CD4-positive, alpha-beta T cell (primary cell): ENCODE measurements around the gene TWSG1. TPM values are rescaled to one million over a fixed set of nuclear protein-coding genes. Genes with fewer than 3 reads are reported as not detected.

Experiments
- ATAC-seq: fragments of 200-7000 bp; cut with Tn5 transposase; one replicate; pipeline ENCODE4 v1.10.0; 2022; ENCODE audit warnings: mild to moderate bottlenecking; ENCODE audit not compliant: poor library complexity
- CTCF ChIA-PET: fragments of 350-600 bp; sonication (Branson Sonifier 250); formaldehyde crosslinking; loops from one replicate; lab custom pipeline; 2021; ENCODE audit warnings: antibody characterized with exemption, inconsistent platforms; lab: Charles Lee
- POLR2A ChIA-PET: fragments of 350-600 bp; sonication (Branson Sonifier 250); formaldehyde crosslinking; loops from one replicate; lab custom pipeline; 2021; ENCODE audit warnings: antibody characterized with exemption, inconsistent platforms; lab: Charles Lee
- DNase-seq, 14 experiments: peaks; one replicate each; pipeline ENCODE4 v3.0.0-alpha.2; 2013 to 2020; ENCODE audit warnings: mixed read lengths in 2 of 14
- H3K27ac ChIP-seq, 2 donors: one replicate each; pipeline versions ENCODE4 v1.5.1 to v1.7.0; 2013; ENCODE audit warnings: low read length in 2 of 2, low read depth in 1 of 2, mild to moderate bottlenecking in 1 of 2
- H3K27me3 ChIP-seq, 2 experiments: 1 replicate in 1 of 2; 2 replicates in 1 of 2; pipeline versions ENCODE4 v1.6.1 to v1.7.0; 2013; ENCODE audit warnings: low read length in 2 of 2, control low read depth in 1 of 2, mild to moderate bottlenecking in 1 of 2, moderate library complexity in 1 of 2; ENCODE audit not compliant: insufficient read depth in 2 of 2, control insufficient read depth in 1 of 2
- H3K36me3 ChIP-seq: one replicate; pipeline ENCODE4 v1.6.1; 2013; ENCODE audit warnings: low read length, control low read depth; ENCODE audit not compliant: insufficient read depth
- H3K4me1 ChIP-seq: one replicate; pipeline ENCODE4 v1.6.1; 2013; ENCODE audit warnings: low read length, control low read depth; ENCODE audit not compliant: insufficient read depth
- H3K4me3 ChIP-seq: one replicate; pipeline ENCODE4 v1.5.1; 2013; ENCODE audit warnings: mild to moderate bottlenecking, low read length, moderate library complexity
- H3K9me3 ChIP-seq, 2 experiments: 1 replicate in 1 of 2; 2 replicates in 1 of 2; pipeline versions ENCODE4 v1.6.1 to v1.7.0; 2013; ENCODE audit warnings: low read length in 2 of 2, mild to moderate bottlenecking in 2 of 2, control low read depth in 1 of 2, moderate library complexity in 1 of 2; ENCODE audit not compliant: control insufficient read depth in 1 of 2, insufficient read depth in 1 of 2
- H3K27ac Mint-ChIP-seq: one replicate; pipeline ENCODE4 v1.8.0; 2020; ENCODE audit warnings: mixed read lengths
- H3K27me3 Mint-ChIP-seq: one replicate; pipeline ENCODE4 v1.8.0; 2021; ENCODE audit warnings: mixed read lengths
- H3K36me3 Mint-ChIP-seq: one replicate; pipeline ENCODE4 v1.8.0; 2021; ENCODE audit warnings: low read depth, mixed read lengths
- H3K4me1 Mint-ChIP-seq: one replicate; pipeline ENCODE4 v1.8.0; 2021; ENCODE audit warnings: low read depth, mixed read lengths
- H3K4me3 Mint-ChIP-seq: one replicate; pipeline ENCODE4 v1.8.0; 2020; ENCODE audit warnings: mild to moderate bottlenecking, mixed read lengths
- H3K9me3 Mint-ChIP-seq: one replicate; pipeline ENCODE4 v1.8.0; 2020; ENCODE audit warnings: mixed read lengths
- intact Hi-C, 2 experiments: fragments of 100-400 bp; cut with DNase I in 1 of 2; cut with micrococcal nuclease in 1 of 2; formaldehyde crosslinking; loops; one replicate each; pipeline versions ENCODE4 v1.15.1 to v1.9.0; 2023 to 2025; cut with DNase I, micrococcal nuclease
- total RNA-seq, 174 experiments: library from RNA in 2 of 174; stranded (reverse) in 2 of 174; gene quantifications; one replicate each; pipeline ENCODE4 v1.2.3 and lab custom pipeline; 2021 to 2026
- TF ChIP-seq, protein P1 (sequence below): fragments of 200-600 bp; IDR thresholded peaks from one replicate; pipeline ENCODE4 v1.8.0; 2022; ENCODE audit warnings: antibody characterized with exemption, mild to moderate bottlenecking

Gene TWSG1
- total RNA-seq, 2 experiments from 2014 or later = 2.8 TPM

DNA sequence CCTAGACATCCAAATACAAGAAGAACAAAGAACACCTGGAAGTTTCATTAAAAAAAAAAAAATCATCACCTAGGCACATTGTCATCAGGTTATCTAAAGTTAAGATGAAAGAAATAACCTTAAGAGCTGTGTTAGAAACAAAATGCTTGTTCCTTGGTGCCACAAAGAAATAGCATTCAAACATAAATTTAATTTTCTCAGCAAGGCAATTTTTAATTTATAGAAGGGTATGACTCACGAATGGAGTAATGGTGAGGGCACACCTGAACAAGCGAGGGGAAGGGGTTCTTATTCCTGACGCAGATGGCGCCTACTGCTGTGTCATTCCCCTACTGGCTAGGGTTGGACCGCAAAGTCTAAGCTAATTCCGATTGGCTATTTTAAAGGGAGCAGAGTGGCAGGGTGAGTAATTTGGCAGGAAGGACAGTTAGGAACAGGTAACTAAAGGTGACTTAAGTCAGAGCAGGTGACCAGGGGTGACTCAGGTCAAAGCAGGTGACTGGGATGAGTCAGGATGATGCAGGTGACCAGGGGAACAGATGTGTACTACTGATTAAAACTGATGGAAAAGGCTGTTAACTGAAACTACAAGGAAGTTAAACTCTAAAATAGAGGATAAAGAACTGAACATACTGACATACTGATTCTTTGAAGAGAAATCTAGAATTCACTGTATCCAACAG is 30.0 kb upstream of the TWSG1 start:
- no peak for DNase-seq
- Mint-ChIP-seq H3K27ac (no peak overlapping the region), H3K4me1 (no peaks in the 10 kb centered on the region), H3K27me3 (peaks cover 25% of the 10 kb centered on the region), H3K9me3 (peaks cover 23% of the 10 kb centered on the region), H3K36me3 (peaks cover 12% of the 10 kb centered on the region), H3K4me3 (no peak overlapping the region)
- Histone ChIP-seq H3K27ac (no peak overlapping the region), H3K4me1 (no peaks in the 10 kb centered on the region), H3K36me3 (no peaks in the 10 kb centered on the region), H3K27me3 (peaks cover 0 to 8% of the 10 kb centered on the region in 2 experiments), H3K4me3 (no peak overlapping the region), H3K9me3 (peaks cover 25 to 36% of the 10 kb centered on the region in 2 experiments)
- TF ChIP-seq, protein P1, sequence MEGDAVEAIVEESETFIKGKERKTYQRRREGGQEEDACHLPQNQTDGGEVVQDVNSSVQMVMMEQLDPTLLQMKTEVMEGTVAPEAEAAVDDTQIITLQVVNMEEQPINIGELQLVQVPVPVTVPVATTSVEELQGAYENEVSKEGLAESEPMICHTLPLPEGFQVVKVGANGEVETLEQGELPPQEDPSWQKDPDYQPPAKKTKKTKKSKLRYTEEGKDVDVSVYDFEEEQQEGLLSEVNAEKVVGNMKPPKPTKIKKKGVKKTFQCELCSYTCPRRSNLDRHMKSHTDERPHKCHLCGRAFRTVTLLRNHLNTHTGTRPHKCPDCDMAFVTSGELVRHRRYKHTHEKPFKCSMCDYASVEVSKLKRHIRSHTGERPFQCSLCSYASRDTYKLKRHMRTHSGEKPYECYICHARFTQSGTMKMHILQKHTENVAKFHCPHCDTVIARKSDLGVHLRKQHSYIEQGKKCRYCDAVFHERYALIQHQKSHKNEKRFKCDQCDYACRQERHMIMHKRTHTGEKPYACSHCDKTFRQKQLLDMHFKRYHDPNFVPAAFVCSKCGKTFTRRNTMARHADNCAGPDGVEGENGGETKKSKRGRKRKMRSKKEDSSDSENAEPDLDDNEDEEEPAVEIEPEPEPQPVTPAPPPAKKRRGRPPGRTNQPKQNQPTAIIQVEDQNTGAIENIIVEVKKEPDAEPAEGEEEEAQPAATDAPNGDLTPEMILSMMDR = no peak
- POLR2A ChIA-PET = interaction anchor here (0.7 kb wide), 1 partner anchor 277 kb away, joined by 3 read pairs; no protein-coding TSS in a partner anchor
- intact Hi-C loops = no loop called here
- no peak for ATAC-seq
- CTCF ChIA-PET = no interaction called here

DNA sequence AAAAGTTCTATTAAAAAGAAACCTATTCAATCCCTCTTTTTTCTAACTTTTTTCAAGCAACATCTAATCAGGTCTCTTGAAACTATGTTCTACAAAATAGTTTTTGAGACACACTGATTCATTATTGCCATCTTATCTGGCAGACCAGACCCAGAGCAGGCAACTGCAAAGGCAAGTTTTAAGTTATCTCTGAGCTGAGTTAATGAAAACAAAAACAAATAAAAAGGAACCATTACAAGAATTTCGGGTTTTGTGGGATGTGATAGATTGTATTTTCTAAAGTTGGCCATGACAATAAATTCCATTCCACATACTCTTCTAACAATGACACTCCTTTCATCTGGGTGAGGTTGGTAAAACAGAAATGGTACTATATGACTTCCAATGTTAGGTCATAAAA is 15.2 kb upstream of the TWSG1 start:
- H3K27ac Mint-ChIP-seq = no peak overlapping the region
- ChIA-PET CTCF (no interaction called here), POLR2A (no interaction called here)
- Histone ChIP-seq H3K9me3 (peaks cover 0 to 9% of the 10 kb centered on the region in 2 experiments), H3K4me1 (no peaks in the 10 kb centered on the region), H3K36me3 (no peaks in the 10 kb centered on the region), H3K27me3 (peaks cover 0 to 13% of the 10 kb centered on the region in 2 experiments), H3K27ac (no peak overlapping the region), H3K4me3 (no peak overlapping the region)
- DNase-seq = no peak
- no peak overlapping the region for H3K4me3 Mint-ChIP-seq
- peaks cover 24% of the 10 kb centered on the region for H3K27me3 Mint-ChIP-seq
- H3K9me3 Mint-ChIP-seq = peaks cover 3% of the 10 kb centered on the region
- intact Hi-C loops = no loop called here
- no peak for ATAC-seq
- no peaks in the 10 kb centered on the region for H3K4me1 Mint-ChIP-seq
- TF ChIP-seq, protein P1 = no peak
- no peaks in the 10 kb centered on the region for H3K36me3 Mint-ChIP-seq

GRCh38 chr18:9321017-9321452 is 13.5 kb upstream of the TWSG1 start:
- POLR2A ChIA-PET = no interaction called here
- intact Hi-C loops = loop anchor here in 1 of 2 experiments (2.0 kb wide), 1 partner anchor 24 kb away; no protein-coding TSS in a partner anchor
- Mint-ChIP-seq H3K9me3 (peaks cover 3% of the 10 kb centered on the region), H3K4me3 (no peak overlapping the region), H3K36me3 (no peaks in the 10 kb centered on the region), H3K27ac (no peak overlapping the region), H3K4me1 (no peaks in the 10 kb centered on the region), H3K27me3 (peaks cover 24% of the 10 kb centered on the region)
- no peaks in the 10 kb centered on the region for H3K4me1 ChIP-seq
- no peak for DNase-seq
- no peak for ATAC-seq
- no peak overlapping the region for H3K4me3 ChIP-seq
- TF ChIP-seq, protein P1 = no peak
- peaks cover 0 to 9% of the 10 kb centered on the region in 2 experiments for H3K9me3 ChIP-seq
- no peaks in the 10 kb centered on the region for H3K36me3 ChIP-seq
- no peak overlapping the region for H3K27ac ChIP-seq
- CTCF ChIA-PET = no interaction called here
- peaks cover 0 to 16% of the 10 kb centered on the region in 2 experiments for H3K27me3 ChIP-seq
